ENCODE results near the gene BCL3.

BCL3 gene

DNA sequence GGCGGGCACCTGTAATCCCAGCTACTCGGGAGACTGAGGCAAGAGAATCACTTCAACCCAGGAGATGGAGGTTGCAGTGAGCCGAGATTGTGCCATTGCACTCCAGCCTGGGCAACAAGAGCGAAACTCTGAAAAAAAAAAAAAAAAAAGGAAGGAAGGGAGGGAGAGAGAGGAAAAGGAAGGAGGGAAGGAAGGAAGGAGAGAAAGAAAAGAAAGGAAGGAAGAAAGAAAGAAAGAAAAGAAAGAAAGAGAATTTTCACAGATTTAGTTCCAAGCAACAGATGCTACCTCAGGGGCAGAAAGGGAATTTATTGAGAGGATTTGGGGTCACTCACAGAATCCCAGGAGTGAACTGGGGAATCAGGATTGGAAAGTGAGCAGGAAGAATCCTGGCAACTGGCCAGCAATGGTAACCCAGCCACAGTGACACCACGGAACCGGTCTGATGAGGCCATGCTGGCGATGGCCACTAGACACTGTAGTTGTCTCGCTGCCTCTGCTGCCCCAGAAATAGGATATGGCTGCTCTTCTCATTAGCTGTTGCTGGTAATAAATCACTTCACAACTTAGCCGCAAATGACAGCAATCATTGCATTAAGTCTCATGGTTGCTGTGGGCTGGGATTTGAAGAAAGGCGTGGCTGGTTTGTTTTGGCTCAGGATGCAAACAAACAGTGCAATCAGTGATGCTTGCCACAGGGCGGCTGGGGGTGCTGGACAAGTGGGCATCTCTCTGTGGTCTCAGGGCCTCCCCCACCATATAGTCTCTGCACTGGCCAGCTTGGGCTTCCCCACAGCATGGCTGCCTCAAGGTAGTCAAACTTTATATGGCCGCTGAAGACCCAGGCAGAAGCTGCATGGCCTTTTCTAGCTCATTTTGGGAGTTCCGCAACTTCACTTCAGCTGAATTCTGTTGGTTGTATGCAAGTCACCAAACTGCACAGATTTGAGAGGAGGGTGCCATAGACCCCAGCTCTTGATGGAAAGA lies 55.2 kb downstream of the BCL3 start:
- H3K27ac ChIP-seq (ENCODE audit: insufficient read depth, low read length, poor library complexity, severe bottlenecking), result no peak overlapping the region
- peaks cover 7% of the 10 kb centered on the region for H3K27me3 ChIP-seq (replicated peaks; ENCODE audit: control insufficient read depth, insufficient read depth, low read length, poor library complexity, severe bottlenecking)
- H3K4me1 ChIP-seq (ENCODE audit: control insufficient read depth, insufficient read depth, low read length, poor library complexity, severe bottlenecking), result no peaks in the 10 kb centered on the region
- no peaks in the 10 kb centered on the region for H3K36me3 ChIP-seq (ENCODE audit: control insufficient read depth, insufficient read depth, low read length)
- H3K9me3 ChIP-seq (ENCODE audit: control insufficient read depth, low read length), result no peaks in the 10 kb centered on the region
- no peak for DNase-seq
- no peak overlapping the region for H3K4me3 ChIP-seq (ENCODE audit: insufficient read depth, low read depth, low read length, poor library complexity, severe bottlenecking)

DNA sequence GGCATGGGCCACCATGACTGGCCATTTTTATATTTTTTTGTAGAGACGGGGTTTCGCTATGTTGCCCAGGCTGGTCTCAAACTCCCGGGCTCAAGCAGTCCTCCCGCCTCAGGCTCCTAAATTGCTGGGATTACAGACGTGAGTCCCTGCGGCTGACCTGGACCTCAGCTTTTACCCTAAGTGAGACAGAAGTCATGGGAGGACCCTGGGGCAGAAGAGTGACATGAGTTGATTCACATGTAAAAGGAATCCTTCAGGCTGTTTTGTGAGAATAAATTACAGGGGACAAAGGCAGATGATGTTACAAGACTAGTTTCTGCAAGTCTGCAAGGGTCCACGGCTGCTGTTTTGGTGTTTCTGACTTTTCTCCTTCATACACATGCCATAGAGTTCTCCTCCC lies 57.8 kb downstream of the BCL3 start:
- Histone ChIP-seq H3K27ac (ENCODE audit: insufficient read depth, low read length, poor library complexity, severe bottlenecking) (no peak overlapping the region), H3K4me1 (ENCODE audit: control insufficient read depth, insufficient read depth, low read length, poor library complexity, severe bottlenecking) (no peaks in the 10 kb centered on the region), H3K9me3 (ENCODE audit: control insufficient read depth, low read length) (no peaks in the 10 kb centered on the region), H3K36me3 (ENCODE audit: control insufficient read depth, insufficient read depth, low read length) (no peaks in the 10 kb centered on the region), H3K4me3 (ENCODE audit: insufficient read depth, low read depth, low read length, poor library complexity, severe bottlenecking) (no peak overlapping the region), H3K27me3 (replicated peaks; ENCODE audit: control insufficient read depth, insufficient read depth, low read length, poor library complexity, severe bottlenecking) (peaks cover 14% of the 10 kb centered on the region)
- no peak for DNase-seq

DNA sequence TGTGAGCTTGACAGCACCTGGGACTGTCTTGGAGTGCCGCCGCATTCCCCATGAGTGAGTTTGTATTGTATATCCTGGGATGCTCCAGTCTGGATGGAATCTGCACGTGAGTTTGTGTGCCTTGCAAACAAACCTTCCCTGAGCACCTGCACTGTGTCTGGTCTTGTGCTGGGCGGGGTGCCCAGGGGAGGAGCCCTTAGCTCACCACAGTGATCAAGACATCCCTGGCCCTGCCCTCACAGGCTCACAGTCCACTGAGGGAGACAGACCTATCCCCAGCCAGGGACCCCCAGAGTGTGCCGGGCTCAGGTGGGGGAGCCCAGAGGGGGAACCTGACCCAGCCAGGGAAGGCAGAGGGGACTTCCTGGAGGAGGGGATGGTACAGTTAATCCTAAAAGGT lies 58.7 kb downstream of the BCL3 start:
- no peak for DNase-seq
- no peak overlapping the region for H3K27ac ChIP-seq (ENCODE audit: insufficient read depth, low read length, poor library complexity, severe bottlenecking)
- H3K4me3 ChIP-seq (ENCODE audit: insufficient read depth, low read depth, low read length, poor library complexity, severe bottlenecking), result no peak overlapping the region

DNA sequence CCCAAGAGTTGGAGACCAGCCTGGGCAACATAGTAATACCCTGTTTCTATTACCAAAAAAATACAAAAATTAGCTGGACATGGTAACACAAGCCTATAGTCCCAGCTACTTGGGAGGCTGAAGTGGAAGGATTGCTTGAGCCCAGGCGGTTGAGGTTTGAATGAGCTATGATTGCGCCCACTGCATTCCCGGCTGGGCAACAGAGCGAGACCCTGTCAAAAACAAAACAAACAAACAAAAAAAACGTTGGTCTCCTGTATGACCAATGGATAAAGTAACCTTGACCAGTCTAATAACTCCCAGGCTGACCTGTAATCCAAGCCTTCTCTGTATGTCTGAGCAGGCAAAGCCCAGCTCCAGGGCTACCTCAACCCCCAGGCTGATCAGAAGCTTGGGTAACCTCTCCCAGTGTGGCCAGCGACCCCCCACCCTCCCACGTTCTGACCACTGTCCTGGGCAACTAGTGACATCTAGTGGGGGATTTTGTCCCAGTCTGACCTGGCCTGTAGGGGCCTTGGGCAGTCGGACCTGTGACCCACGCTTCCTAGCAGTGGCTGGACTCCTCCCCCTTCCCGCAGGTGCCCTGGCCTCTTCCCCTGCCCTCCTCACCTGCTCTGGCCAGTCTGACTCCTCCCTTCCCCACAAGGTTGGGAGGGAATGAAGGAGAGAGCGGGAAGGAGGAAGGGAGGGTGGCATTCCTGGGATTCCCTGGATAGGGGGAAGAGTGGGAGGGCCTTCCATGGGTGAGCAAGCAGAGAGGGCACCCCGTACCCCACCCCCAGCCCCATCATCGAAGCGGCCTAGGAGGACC lies 59.3 kb downstream of the BCL3 start:
- Histone ChIP-seq H3K27me3 (replicated peaks; ENCODE audit: control insufficient read depth, insufficient read depth, low read length, poor library complexity, severe bottlenecking) (peaks cover 14% of the 10 kb centered on the region), H3K4me1 (ENCODE audit: control insufficient read depth, insufficient read depth, low read length, poor library complexity, severe bottlenecking) (no peaks in the 10 kb centered on the region), H3K4me3 (ENCODE audit: insufficient read depth, low read depth, low read length, poor library complexity, severe bottlenecking) (no peak overlapping the region), H3K9me3 (ENCODE audit: control insufficient read depth, low read length) (no peaks in the 10 kb centered on the region), H3K36me3 (ENCODE audit: control insufficient read depth, insufficient read depth, low read length) (no peaks in the 10 kb centered on the region), H3K27ac (ENCODE audit: insufficient read depth, low read length, poor library complexity, severe bottlenecking) (no peak overlapping the region)
- no peak for DNase-seq

More for the DNA sequence above, 58.7 kb downstream of the BCL3 start:
- no peaks in the 10 kb centered on the region for H3K4me1 ChIP-seq (ENCODE audit: control insufficient read depth, insufficient read depth, low read length, poor library complexity, severe bottlenecking)
- no peaks in the 10 kb centered on the region for H3K36me3 ChIP-seq (ENCODE audit: control insufficient read depth, insufficient read depth, low read length)
- no peaks in the 10 kb centered on the region for H3K9me3 ChIP-seq (ENCODE audit: control insufficient read depth, low read length)
- H3K27me3 ChIP-seq (replicated peaks; ENCODE audit: control insufficient read depth, insufficient read depth, low read length, poor library complexity, severe bottlenecking), result peaks cover 14% of the 10 kb centered on the region

DNA sequence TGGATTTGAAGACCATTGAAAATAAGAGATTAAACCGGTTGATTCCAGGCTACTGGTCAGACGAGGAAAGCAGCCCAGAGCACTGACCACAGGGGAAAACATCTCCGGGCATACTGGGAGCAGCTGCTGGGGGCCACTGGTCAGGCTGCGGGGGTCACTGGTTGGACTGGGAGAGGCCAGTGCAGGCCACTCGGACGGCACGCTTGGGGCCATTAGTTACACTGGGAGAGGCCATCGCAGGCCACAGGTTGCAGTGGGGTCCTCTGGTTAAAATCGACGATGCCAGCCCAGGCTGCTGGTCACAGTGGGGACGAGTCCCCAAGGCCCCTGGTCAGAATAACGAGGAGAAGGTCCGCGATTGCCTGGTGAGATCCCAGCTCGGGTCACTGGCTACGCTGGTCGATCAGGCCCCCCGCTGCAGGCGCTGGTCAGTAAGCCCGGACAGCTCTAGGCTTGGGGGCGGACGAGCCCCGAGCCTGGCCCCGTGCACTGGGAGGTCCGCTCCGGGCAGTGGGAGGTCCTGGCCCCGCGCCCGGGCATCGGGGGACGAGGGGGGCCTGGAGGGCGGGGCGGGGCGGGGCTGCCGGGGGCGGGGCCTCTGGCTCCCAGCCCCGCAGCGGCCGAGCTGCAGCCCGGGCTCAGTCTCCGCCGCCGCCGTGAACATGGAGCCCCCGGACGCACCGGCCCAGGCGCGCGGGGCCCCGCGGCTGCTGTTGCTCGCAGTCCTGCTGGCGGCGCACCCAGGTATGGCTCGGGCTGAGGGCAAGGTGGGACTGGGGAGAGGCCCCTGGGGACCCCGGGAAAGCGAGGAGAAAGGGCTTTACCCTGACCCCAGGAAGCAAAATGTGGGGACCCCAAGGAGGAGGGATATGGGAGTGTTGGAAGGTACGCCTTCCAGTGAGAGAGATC lies 60.2 kb downstream of the BCL3 start, which contains the start of gene BCAM:
Gene BCAM (plus strand): TSS at position 641 of the 909 bp plus-strand sequence. CDS start 22 bp downstream, at position 663.
- peaks cover 14% of the 10 kb centered on the region for H3K27me3 ChIP-seq (replicated peaks; ENCODE audit: control insufficient read depth, insufficient read depth, low read length, poor library complexity, severe bottlenecking)
- no peak within 1 kb of the TSS for H3K27ac ChIP-seq (ENCODE audit: insufficient read depth, low read length, poor library complexity, severe bottlenecking)
- H3K4me1 ChIP-seq (ENCODE audit: control insufficient read depth, insufficient read depth, low read length, poor library complexity, severe bottlenecking), result no peaks in the 10 kb centered on the region
- DNase-seq, result no peak
- H3K36me3 ChIP-seq (ENCODE audit: control insufficient read depth, insufficient read depth, low read length), result no peaks in the 10 kb centered on the region
- H3K9me3 ChIP-seq (ENCODE audit: control insufficient read depth, low read length), result no peaks in the 10 kb centered on the region
- H3K4me3 ChIP-seq (ENCODE audit: insufficient read depth, low read depth, low read length, poor library complexity, severe bottlenecking), result no peak within 1 kb of the TSS

Data from effector memory CD4-positive, alpha-beta T cell (primary cell).